ENCODE results near the gene VPS13A.
"Not testable (repeated sequence)": the region's sequence is repeated elsewhere in the genome, so short reads cannot be mapped to it uniquely, and the experiment has no call there.

Gene VPS13A

DNA sequence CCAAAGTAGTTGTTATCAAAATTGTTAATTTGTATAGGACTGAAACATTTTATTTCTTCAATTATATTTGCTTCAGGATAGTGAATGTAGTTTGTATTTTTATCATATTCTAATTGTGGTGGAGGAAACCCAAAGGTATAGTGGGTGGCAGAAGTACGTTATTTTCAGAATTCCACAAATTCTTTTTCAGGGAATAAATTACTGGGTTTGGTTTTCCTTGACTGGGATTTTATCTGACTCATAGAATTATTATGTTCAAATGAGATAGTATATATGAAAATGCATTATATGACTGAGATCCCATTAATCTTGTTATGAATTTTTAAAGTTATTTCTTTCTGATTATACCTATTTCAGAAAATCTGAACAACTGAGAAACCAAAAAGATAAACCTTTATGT lies 73.7 kb downstream of the VPS13A start:
- no peak for TF ChIP-seq CTCF (IDR thresholded peaks at IDR 0.05; ENCODE audit: unreplicated experiment in 3 of 3)
- Mint-ChIP-seq H3K36me3 (ENCODE audit: low read depth) (peaks cover 55% of the 10 kb centered on the region), H3K9me3 (peaks cover 17% of the 10 kb centered on the region), H3K4me1 (no peaks in the 10 kb centered on the region), H3K27me3 (ENCODE audit: low read depth) (no peaks in the 10 kb centered on the region), H3K4me3 (no peak overlapping the region), H3K27ac (no peak overlapping the region)

GRCh38 chr9:77257275-77257674 lies 79.9 kb downstream of the VPS13A start:
- Mint-ChIP-seq H3K4me1 (no peaks in the 10 kb centered on the region), H3K4me3 (no peak overlapping the region), H3K27ac (no peak overlapping the region), H3K9me3 (peaks cover 23% of the 10 kb centered on the region), H3K27me3 (ENCODE audit: low read depth) (no peaks in the 10 kb centered on the region), H3K36me3 (ENCODE audit: low read depth) (peaks cover 57% of the 10 kb centered on the region)
- TF ChIP-seq CTCF (IDR thresholded peaks at IDR 0.05; ENCODE audit: unreplicated experiment in 3 of 3) = no peak

DNA sequence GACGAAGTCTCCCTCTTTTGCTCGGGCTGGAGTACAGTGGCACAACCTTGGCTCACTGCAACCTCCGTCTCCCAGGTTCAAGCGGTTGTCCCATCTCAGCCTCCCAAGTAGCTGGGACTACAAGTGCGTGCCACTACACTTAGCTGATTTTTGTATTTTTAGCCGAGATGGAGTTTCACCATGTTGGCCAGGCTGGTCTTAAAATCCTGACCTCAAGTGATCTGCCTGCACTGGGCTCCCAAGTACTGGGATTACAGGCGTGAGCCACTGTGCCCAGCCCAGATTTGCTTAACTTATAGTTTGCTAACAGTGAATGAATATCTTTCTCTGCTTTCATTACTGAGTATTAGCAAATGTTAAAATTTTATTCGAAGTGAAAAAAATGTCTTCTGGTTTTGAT lies 84.3 kb downstream of the VPS13A start:
- H3K4me1 Mint-ChIP-seq = no peaks in the 10 kb centered on the region
- H3K9me3 Mint-ChIP-seq = peaks cover 21% of the 10 kb centered on the region
- no peak overlapping the region for H3K4me3 Mint-ChIP-seq
- no peaks in the 10 kb centered on the region for H3K27me3 Mint-ChIP-seq (ENCODE audit: low read depth)
- TF ChIP-seq CTCF (IDR thresholded peaks at IDR 0.05; ENCODE audit: unreplicated experiment in 3 of 3) = no peak
- H3K36me3 Mint-ChIP-seq (ENCODE audit: low read depth) = peaks cover 60% of the 10 kb centered on the region
- no peak overlapping the region for H3K27ac Mint-ChIP-seq

DNA sequence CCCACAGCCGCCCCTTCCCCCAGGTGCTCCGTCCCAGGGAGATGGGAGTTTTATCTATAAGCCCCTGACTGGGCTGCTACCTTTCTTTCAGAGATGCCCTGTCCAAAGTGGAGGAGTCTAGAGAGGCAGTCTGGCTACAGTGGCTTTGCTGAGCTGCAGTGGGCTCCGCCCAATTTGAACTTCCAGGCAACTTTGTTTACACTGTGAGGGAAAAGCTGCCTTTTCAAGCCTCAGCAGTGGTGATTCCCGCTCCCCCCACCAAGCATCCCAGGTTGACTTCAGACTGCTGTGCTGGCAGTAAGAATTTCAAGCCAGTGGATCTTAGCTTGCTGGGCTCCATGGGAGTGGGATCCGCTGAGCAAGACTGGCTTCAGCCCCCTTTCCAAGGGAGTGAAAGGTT lies 90.4 kb downstream of the VPS13A start:
- Mint-ChIP-seq H3K36me3 (ENCODE audit: low read depth) (peaks cover 57% of the 10 kb centered on the region), H3K9me3 (peaks cover 24% of the 10 kb centered on the region)
- not testable (repeated sequence) for H3K27me3 Mint-ChIP-seq (ENCODE audit: low read depth); H3K4me1 Mint-ChIP-seq; H3K27ac Mint-ChIP-seq; H3K4me3 Mint-ChIP-seq

DNA sequence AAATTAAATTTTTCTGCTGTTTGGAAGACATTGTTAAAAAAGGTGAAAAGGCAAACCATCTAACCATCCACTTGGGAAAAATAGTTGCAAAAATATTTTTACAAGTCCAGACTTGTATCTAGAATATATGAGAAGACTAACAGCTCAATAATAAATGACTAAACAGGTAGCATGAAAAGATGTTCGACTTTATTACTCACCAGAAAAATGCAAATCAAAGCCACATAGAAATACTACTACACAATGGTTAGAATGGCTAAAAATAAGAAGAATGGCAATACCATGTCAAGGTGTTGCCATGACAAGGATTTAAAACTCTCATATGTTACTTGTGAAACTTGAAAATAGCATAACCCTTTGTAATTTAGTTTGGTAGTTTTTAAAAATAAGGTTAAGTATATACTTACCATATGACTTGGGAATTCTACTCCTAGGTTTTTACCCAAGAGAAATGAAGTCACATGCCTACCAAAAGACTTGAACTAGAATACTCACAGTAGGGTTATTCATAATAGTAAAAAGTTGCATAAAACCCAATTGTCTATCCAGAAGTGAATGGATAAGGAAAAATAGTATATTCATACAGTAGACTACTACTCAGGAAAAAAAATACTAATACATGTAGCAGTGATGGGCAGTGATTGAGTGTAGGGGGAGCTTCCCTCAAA lies 93.8 kb downstream of the VPS13A start:
- Mint-ChIP-seq H3K4me1 (no peaks in the 10 kb centered on the region), H3K9me3 (peaks cover 8% of the 10 kb centered on the region)

GRCh38 chr9:77276799-77277198 lies 99.5 kb downstream of the VPS13A start:
- Mint-ChIP-seq H3K27ac (no peak overlapping the region), H3K4me3 (no peak overlapping the region), H3K36me3 (ENCODE audit: low read depth) (peaks cover 35% of the 10 kb centered on the region), H3K27me3 (ENCODE audit: low read depth) (no peaks in the 10 kb centered on the region), H3K4me1 (no peaks in the 10 kb centered on the region), H3K9me3 (no peaks in the 10 kb centered on the region)
- no peak for TF ChIP-seq CTCF (IDR thresholded peaks at IDR 0.05; ENCODE audit: unreplicated experiment in 3 of 3)

More for the DNA sequence above, 93.8 kb downstream of the VPS13A start:
- Mint-ChIP-seq H3K27me3 (ENCODE audit: low read depth) (no peaks in the 10 kb centered on the region), H3K36me3 (ENCODE audit: low read depth) (peaks cover 34% of the 10 kb centered on the region), H3K4me3 (no peak overlapping the region), H3K27ac (no peak overlapping the region)
- TF ChIP-seq CTCF (IDR thresholded peaks at IDR 0.05; ENCODE audit: unreplicated experiment in 3 of 3) = no peak

Data from nephron (organoid).